Transverse colon (tissue), 4 donors: Measurements from ENCODE around the gene VMAC. TPM values are rescaled to one million over a fixed set of nuclear protein-coding genes. Genes with fewer than 3 reads are reported as not detected.
"Not testable (repeated sequence)": the region's sequence is repeated elsewhere in the genome, so short reads cannot be mapped to it uniquely, and the experiment has no call there.

Source experiments
- DNase-seq: peaks from one replicate; pipeline ENCODE4 v3.0.0-alpha.2; 2019
- H3K27ac ChIP-seq, 4 donors: fragments of 200-600 bp; sonication (generic); 2 replicates each; pipeline ENCODE4 v1.5.1; 2016 to 2018; ENCODE audit warnings: inconsistent platforms in 4 of 4
- H3K27me3 ChIP-seq: fragments of 200-600 bp; sonication (generic); 2 replicates; pipeline ENCODE4 v1.5.1; 2017; ENCODE audit warnings: inconsistent platforms
- H3K36me3 ChIP-seq, 4 donors: fragments of 200-600 bp; sonication (generic); 2 replicates each; pipeline ENCODE4 v1.5.1; 2017 to 2019; ENCODE audit warnings: inconsistent platforms in 4 of 4
- H3K4me1 ChIP-seq, 4 donors: fragments of 200-600 bp; sonication (generic); 2 replicates each; pipeline ENCODE4 v1.5.1; 2017 to 2020; ENCODE audit warnings: inconsistent platforms in 4 of 4
- H3K4me3 ChIP-seq, 4 donors: fragments of 200-600 bp; sonication (generic); 1 replicate in 1 of 4; 2 replicates in 3 of 4; pipeline versions ENCODE4 v1.5.1 to v1.6.1; 2017 to 2019; ENCODE audit warnings: inconsistent platforms in 4 of 4
- H3K9me3 ChIP-seq, 2 donors: fragments of 200-600 bp; sonication (generic); 2 replicates each; pipeline ENCODE4 v1.5.1; 2017 to 2019; ENCODE audit warnings: inconsistent platforms in 2 of 2
- CTCF ChIP-seq, 5 experiments: fragments of 200-600 bp in 3 of 5; fragments of 450-650 bp in 2 of 5; sonication (generic) in 3 of 5; IDR thresholded peaks; 1 replicate in 2 of 5; 2 replicates in 3 of 5; pipeline ENCODE4 v1.5.1; 2016 to 2017; ENCODE audit warnings: antibody characterized with exemption in 5 of 5, inconsistent platforms in 3 of 5, mild to moderate bottlenecking in 2 of 5, moderate library complexity in 1 of 5
- EP300 ChIP-seq: sonication (generic); formaldehyde crosslinking; IDR thresholded peaks from one replicate; pipeline ENCODE4 v1.6.1; 2017; ENCODE audit warnings: antibody characterized with exemption, low read depth
- POLR2A ChIP-seq: fragments of 450-650 bp; IDR thresholded peaks from one replicate; pipeline ENCODE4 v1.6.1; 2016; ENCODE audit warnings: antibody characterized with exemption, mild to moderate bottlenecking, moderate library complexity
- POLR2AphosphoS5 ChIP-seq, 3 donors: sonication (generic); formaldehyde crosslinking; IDR thresholded peaks; one replicate each; pipeline ENCODE4 v1.6.1; 2016; ENCODE audit warnings: antibody characterized with exemption in 3 of 3
- WGBS, 2 donors: methylation state at CpG; one replicate each; pipeline ENCODE4 v1.1.5; 2018; ENCODE audit warnings: low coverage in 1 of 2; 5-methylcytosine and 5-hydroxymethylcytosine counted together
- in situ Hi-C, 4 donors: fragments of 200-750 bp; cut with MboI; loops; one replicate each; pipeline versions ENCODE4 v1.15.0 to v1.15.1; 2017; ENCODE audit warnings: low sequenced_read_pairs in 3 of 4, low pct_ligation_motif_present in 1 of 4, low pct_unique_long_range_greater_than_20kb in 1 of 4
- intact Hi-C: fragments of 100-400 bp; cut with DNase I; formaldehyde crosslinking; loops from one replicate; pipeline ENCODE4 v1.15.1; 2023; ENCODE audit warnings: low total_unique reads
- total RNA-seq, 4 donors: library from RNA; depleted of rRNA; stranded (reverse); fragments of >200 nt; gene quantifications; one replicate each; pipeline ENCODE4 v1.1.0, GENCODE V29; 2016

VMAC gene
- total RNA-seq, 4 donors from 2014 or later = 8.9 to 59.5 (median 18.4) TPM

GRCh38 chr19:5870986-5871394 lies 33.7 kb upstream of the VMAC start:
- Histone ChIP-seq H3K9me3 (no peaks in the 10 kb centered on the region), H3K4me3 (no peak overlapping the region), H3K36me3 (no peaks in the 10 kb centered on the region), H3K4me1 (no peaks in the 10 kb centered on the region), H3K27ac (peak overlapping the region in 2 of 4 donors; percentile 37 to 48), H3K27me3 (no peaks in the 10 kb centered on the region)
- in situ Hi-C loops (no loop called here), intact Hi-C loops (no loop called here)
- WGBS, 2 donors = 59 to 73% methylated on average over 8 to 12 of the region's 12 CpGs
- TF ChIP-seq POLR2A = no peak
- no peak for TF ChIP-seq CTCF (IDR thresholded peaks at IDR 0.05)
- TF ChIP-seq POLR2AphosphoS5 (IDR thresholded peaks at IDR 0.05) = peak; percentile 27 to 77 (median 59)
- TF ChIP-seq EP300 = peak; percentile 39
- no peak for DNase-seq

- in situ Hi-C loops = no loop called here
- DNase-seq = no peak
Measured at GRCh38 chr19:5873617-5874199, 31.0 kb upstream of the VMAC start.

GRCh38 chr19:5874496-5874895 lies 30.2 kb upstream of the VMAC start:
- 69 to 73% methylated on average over 7 of the region's 7 CpGs for WGBS, 2 donors

More at GRCh38 chr19:5873617-5874199, 31.0 kb upstream of the VMAC start:
- WGBS, 2 donors = 89% methylated on average over 12 of the region's 12 CpGs; no CpG with 5 or more reads in 1 of the 2 donors
- Histone ChIP-seq H3K27me3 (peaks cover 15% of the 10 kb centered on the region), H3K9me3 (no peaks in the 10 kb centered on the region), H3K27ac (no peak overlapping the region), H3K4me1 (no peaks in the 10 kb centered on the region), H3K4me3 (no peak overlapping the region), H3K36me3 (no peaks in the 10 kb centered on the region)
- no peak for TF ChIP-seq POLR2A
- TF ChIP-seq CTCF (IDR thresholded peaks at IDR 0.05) = no peak
- TF ChIP-seq POLR2AphosphoS5 (IDR thresholded peaks at IDR 0.05) = no peak
- TF ChIP-seq EP300 = no peak
- intact Hi-C loops = no loop called here

GRCh38 chr19:5877427-5877826 lies 27.2 kb upstream of the VMAC start:
- Histone ChIP-seq H3K4me3 (no peak overlapping the region), H3K36me3 (no peaks in the 10 kb centered on the region), H3K27ac (no peak overlapping the region), H3K9me3 (no peaks in the 10 kb centered on the region), H3K27me3 (peaks cover 44% of the 10 kb centered on the region), H3K4me1 (peaks cover 12 to 15% (median 13%) of the 10 kb centered on the region in 4 donors)
- 82% methylated on average over 8 of the region's 8 CpGs; no CpG with 5 or more reads in 1 of the 2 donors for WGBS, 2 donors
- TF ChIP-seq EP300 (no peak), POLR2AphosphoS5 (IDR thresholded peaks at IDR 0.05) (no peak), POLR2A (no peak)
- in situ Hi-C loops (no loop called here), intact Hi-C loops (no loop called here)
- no peak for DNase-seq

More at GRCh38 chr19:5874496-5874895, 30.2 kb upstream of the VMAC start:
- H3K9me3 ChIP-seq, H3K4me1 ChIP-seq, intact Hi-C loops, H3K4me3 ChIP-seq, in situ Hi-C loops, H3K36me3 ChIP-seq, H3K27ac ChIP-seq, DNase-seq: not testable (repeated sequence)
- peaks cover 19% of the 10 kb centered on the region for H3K27me3 ChIP-seq

GRCh38 chr19:5877882-5878281 lies 26.8 kb upstream of the VMAC start:
- H3K9me3 ChIP-seq = no peaks in the 10 kb centered on the region
- TF ChIP-seq POLR2AphosphoS5 (IDR thresholded peaks at IDR 0.05) (no peak), CTCF (IDR thresholded peaks at IDR 0.05) (no peak), POLR2A (no peak), EP300 (no peak)
- no peak overlapping the region for H3K4me3 ChIP-seq
- no peaks in the 10 kb centered on the region for H3K36me3 ChIP-seq
- DNase-seq = no peak
- no peak overlapping the region for H3K27ac ChIP-seq
- peaks cover 12 to 15% (median 13%) of the 10 kb centered on the region in 4 donors for H3K4me1 ChIP-seq
- in situ Hi-C loops (no loop called here), intact Hi-C loops (no loop called here)
- 75 to 87% methylated on average over 9 of the region's 9 CpGs for WGBS, 2 donors
- H3K27me3 ChIP-seq = peaks cover 45% of the 10 kb centered on the region
